Measurements from ENCODE around the gene M1AP.

M1AP gene

DNA sequence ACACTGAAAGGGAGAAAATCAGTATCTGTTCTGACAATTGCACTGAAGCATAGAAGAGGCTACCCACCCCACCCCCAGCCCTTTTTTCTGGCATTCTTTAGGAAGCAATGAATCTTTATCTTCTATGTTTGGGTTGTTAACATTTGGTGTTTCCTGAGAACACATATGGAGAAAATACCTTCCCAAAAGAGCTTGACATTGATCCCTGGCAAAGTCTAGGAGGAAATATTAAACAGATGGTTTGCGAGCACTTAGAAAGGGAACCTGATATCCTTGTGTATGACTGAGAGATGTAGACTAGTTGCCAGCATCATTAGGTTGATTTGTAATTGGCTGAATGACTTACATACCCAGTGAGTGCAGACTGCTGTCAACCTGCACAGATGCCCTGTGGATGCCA, 50.7 kb downstream of the M1AP start:
- no peak for DNase-seq (ENCODE audit: low read depth)

DNA sequence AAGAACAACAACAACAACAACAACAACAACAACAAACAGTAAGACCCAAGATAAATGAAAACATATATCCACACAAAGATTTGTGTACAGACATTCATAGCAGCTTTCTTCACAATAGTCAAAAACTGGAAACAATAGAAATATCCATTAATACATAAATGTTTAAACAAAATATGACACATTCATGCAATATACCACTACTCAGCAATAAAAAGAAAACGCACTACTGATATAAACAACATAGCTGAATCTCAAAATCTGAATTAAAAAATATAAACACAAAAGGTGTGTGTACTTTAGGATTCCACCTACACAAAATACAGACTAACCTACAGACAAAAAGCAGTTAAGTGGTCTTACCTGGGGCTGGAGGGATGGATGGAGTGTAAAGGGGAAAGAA, 51.5 kb downstream of the M1AP start:
- DNase-seq (ENCODE audit: low read depth) = no peak

- no peak for DNase-seq (ENCODE audit: low read depth)
Observed at GRCh38 chr2:74593826-74594772, 54.0 kb downstream of the M1AP start.

DNA sequence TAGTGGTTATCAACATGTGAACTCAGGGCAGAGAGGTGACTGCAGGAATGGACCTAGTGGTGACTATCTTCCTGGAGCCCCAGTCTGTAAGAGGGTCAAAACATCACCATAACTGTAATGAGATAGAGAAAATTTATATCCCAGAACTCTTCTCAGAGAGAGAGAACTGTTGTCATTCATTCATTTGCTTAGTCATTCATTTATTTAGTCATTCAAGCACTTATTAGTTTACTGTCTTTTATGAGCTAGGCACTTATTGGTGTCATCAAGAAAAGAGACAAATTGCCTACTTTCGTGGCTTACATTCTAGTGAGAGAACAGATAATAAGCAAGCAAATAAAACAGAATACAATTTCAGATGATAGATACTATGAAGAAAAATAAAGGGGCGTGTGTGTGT, 59.5 kb downstream of the M1AP start:
- no peak for DNase-seq (ENCODE audit: low read depth)

DNA sequence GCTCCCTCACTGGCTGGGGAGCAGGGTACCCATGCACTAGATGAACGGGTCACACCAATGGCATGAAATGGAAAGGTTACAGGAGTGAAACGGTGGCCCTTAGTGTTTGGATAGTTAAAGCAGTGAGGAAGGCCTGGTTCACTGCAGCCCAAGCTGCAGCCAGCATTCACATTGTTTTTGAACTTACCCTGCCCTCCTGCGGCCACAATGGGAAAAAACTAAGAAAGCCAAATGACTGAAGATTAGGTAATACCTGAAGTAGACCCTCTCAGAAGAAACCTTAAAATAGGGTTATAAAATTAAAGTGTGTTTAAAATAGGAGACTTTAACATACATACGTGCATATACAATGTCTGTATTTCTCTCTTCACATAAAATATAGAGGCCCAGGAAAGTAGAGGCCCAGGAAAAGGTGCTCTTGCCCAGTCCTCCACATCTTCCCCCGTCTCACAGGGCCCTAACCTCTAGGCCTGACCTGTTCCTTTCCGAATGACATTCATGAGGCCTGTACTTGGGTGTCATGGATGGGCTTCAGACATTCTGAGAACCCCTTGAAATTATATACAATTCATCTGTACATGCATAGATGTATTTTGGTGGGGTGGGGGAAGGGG, 60.4 kb downstream of the M1AP start:
- DNase-seq (ENCODE audit: low read depth) = peak; percentile 44

DNA sequence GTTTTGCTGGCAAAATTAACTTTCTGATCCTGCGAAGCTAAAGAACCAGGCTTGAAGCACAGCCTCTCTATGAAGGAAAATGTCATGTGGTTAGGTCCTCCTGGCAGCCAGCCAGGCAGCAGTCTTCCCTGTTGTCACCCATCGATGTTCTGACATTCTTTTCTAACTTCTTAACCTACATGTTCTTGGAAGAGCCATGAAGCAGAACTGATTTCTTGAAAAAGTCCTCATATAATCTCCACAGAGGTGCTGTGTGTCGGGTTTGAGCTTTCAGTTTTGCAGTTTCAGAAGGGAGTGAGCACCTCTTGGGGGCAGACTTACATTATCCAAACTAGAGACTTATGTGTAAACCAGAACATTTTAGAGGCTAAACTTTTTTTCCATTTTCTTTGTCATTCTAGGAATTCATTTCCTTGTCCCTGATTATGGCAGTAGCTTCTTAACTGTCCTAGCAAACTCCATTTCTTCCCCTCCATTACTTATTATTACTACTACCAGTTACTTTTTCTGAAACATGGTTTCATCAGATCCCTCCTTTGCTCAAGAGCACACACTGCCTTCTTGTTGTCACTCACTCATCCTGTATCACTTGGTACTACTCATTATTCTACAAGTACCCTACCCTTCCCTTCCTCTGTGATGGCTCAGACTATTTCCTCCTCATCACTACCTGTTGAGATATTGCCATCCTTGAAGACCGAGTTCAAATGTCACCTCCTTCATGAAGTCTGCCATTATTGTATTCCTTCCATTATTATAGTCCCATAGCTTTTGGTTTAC, 62.5 kb downstream of the M1AP start:
- no peak for DNase-seq (ENCODE audit: low read depth)

GRCh38 chr2:74584088-74584645, 64.0 kb downstream of the M1AP start:
- DNase-seq (ENCODE audit: low read depth) = no peak

DNA sequence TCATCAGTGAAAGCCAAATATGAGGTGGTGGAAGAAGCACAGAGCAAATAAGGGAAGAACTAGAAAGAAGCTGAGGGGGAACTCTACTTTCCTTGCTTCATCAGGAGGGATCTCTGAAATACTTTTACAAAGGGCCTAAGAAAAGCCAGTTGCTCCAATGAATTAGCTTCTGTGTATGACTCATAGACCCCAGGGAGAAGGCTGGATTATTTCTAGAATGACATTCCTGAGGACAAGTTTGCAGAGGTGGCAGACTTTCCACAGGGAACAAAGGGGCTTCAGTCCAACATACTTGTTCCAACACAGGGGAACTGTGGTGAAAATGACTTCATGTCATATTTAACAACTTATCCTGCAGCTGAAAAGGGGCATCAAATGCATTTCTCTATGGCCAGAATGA, 64.6 kb downstream of the M1AP start:
- no peak for DNase-seq (ENCODE audit: low read depth)

DNA sequence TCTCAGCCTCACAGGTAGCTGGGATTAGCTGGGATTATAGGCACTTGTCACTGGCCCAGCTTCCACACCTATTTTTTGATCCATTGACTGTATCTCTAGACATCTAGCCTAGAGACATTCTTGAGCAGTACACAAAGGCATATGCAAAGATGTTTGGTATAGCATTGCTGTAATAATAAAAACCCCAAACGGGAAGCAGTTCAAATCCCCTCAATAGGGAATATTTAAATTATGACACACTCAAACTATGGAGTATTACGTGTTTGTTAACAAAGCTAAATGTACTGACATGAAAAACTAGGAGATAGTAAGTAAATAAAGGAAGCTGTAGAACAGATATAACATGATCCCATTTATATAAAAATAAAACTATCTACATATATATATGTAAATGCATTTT, 65.9 kb downstream of the M1AP start:
- DNase-seq (ENCODE audit: low read depth) = no peak

- DNase-seq (ENCODE audit: low read depth) = no peak
Observed at GRCh38 chr2:74581463-74581862, 66.7 kb downstream of the M1AP start.

DNA sequence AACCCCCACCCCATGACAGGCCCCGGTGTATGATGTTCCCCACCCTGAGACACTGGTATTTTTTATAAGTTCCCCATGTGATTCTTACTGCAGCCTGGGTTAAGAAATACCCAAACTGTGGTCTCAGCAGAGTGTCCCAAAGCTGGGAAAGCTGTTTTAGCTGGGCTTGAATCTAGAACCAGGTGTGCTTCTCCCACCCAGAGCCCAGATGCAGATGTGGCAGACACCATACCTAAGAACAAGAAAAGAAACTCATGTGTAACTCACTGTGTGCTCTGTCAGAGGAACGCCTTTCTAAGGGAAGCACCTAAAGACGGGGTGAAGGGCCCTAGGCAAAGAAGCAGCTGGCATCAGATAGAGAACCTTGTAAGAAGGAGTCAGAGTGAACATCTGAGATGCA, 69.7 kb downstream of the M1AP start:
- no peak for DNase-seq (ENCODE audit: low read depth)

GRCh38 chr2:74577448-74577847, 70.7 kb downstream of the M1AP start:
- no peak for DNase-seq (ENCODE audit: low read depth)

DNA sequence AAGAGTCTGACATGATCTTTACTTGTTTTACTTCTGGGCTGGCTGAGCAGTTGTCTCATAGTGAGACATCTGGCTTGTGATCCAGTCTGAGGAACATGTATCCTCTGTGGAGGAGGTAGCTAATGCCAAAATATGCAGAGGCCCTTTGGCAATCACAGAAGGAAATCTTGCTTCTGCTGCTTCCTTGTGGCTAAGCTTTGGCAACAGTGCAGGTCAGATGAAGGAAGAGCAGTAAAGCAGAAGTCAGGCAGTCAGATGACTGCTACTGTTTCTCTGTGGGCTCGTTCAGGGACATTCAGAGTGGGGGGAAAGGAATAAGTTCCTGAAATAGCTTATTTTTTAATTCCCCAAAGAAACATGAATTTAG, 71.3 kb downstream of the M1AP start:
- DNase-seq (ENCODE audit: low read depth) = no peak

DNA sequence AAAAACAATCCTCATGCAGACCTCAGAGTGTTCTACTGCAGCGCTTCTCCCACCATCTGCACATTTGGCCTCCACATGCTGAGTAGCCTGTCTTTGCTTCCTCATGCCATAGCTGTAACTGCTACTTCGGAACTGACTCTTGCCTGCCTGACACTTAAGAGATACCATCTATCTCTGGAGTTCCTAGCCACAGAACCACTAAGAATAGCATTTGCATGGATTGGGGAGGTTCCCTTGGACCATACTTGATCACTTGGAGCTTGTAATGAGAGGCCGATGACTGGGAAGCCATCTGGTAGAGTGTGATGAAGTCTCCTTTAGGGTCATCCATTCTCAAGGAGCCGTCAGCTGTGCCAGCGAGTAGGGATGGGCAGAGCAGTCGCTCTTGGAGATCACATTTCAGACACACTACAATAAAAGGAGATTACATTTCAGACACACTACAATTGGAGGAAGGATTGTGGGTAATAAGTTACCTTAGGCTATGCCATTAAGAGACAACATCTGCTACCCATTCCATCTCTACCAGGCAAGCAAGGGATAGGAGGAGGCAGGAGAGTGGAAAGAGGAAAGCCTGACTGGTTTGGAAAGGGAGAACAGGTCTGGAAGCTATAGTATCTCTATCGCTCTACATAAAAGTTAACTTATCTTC, 71.8 kb downstream of the M1AP start:
- DNase-seq (ENCODE audit: low read depth) = no peak

GRCh38 chr2:74575320-74575719, 72.8 kb downstream of the M1AP start:
- no peak for DNase-seq (ENCODE audit: low read depth)

DNA sequence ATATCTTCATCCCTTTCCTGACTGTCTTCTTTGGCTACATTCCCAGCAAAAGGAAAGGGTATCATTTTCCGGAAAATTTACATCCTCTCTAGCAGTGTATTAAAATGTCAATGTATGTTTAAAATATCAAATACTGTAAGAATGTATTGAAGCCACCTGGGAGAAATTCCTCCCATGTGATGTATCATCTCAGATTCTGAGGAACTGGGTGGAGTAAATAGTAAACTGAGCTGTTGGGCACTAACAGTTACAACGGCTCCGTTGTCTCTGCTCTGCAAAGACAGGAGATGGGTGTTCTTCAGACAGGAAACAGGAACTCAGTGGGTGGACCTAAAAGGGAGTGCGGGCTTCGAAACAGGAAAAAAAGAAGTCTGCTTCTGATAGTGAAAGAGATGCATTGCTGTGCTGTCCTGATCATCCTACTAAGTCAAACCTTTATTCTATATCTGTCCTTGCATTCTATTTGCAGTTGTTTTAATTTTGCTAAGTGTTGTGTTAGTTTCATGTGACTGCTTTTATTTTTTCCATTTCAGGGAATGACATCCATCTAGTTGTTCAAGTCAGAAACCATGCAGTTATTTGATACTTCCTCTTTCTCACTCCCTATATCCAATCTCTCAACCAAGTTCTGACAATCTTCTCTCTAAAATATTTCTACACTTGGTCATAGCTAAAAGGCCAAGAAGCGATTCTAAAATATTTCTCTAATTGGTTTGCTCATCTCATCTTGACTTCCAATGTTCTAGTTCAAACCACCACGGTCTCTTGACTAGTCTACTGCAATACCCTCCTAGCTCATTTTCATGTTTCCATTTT, 74.2 kb downstream of the M1AP start:
- DNase-seq (ENCODE audit: low read depth) = no peak

GRCh38 chr2:74572178-74572925, 75.8 kb downstream of the M1AP start:
- no peak for DNase-seq (ENCODE audit: low read depth)

DNA sequence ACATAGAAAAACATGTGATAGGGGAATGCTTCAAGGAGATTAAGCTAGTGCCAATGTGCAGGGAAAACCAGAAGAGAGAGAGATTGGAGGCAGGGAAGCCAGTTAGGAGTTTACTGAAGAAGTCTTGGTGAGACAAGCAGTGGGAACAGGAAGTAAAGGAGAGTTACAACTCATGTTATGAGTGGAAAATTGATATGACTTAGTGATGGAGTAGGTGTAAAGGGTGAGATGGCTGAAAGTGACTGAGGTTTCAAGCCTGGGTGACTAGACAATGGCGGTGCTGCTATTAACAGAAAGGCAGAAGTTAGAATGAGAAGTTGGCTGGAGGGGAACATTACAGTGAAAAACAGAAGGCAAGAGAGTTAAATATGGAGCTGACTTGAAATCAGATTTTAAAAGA, 77.1 kb downstream of the M1AP start:
- DNase-seq (ENCODE audit: low read depth) = no peak

DNA sequence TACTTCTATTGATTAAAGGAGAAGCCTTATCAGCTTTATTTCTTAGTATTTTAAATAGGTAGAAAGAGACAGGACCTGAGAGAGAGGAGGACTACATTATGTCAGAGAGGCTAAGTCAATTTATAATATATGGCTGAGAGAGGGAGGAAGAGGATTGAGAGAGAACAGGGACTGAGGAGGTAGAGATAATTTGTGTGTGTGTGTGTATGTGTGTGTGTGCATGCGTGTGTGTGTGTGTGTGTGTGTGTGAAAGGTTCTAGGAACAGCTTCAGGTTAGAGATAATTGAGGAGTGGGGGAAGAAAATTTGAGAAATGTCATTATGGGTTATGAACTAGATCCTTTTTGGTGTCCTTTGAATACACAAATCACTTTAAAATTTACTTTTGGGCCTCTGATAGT, 78.4 kb downstream of the M1AP start:
- no peak for DNase-seq (ENCODE audit: low read depth)

DNA sequence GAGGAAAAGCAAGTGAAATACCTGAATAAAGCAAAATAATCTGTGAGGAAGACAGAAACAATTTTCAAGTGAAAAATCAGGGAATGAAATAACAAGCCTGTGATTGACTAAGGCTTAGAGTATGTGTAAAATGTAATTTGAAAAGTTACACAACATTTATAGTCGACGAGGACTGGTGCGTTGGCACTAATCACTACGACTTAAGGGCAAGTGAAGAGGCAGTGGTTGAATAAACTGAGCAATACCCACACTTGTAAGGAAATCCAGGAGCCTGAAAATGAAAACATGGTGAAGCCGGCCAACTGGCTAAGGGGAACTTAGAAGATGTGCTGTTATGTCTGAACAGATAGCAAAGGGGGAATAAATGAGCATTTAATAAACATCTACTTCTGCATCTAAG, 80.2 kb downstream of the M1AP start:
- no peak for DNase-seq (ENCODE audit: low read depth)

- DNase-seq (ENCODE audit: low read depth) = no peak
Observed at GRCh38 chr2:74566754-74567085, 81.4 kb downstream of the M1AP start.
